GM21390 (cell line): ENCODE data around the gene HSPB8.
"Not testable (repeated sequence)": the region's sequence is repeated elsewhere in the genome, so short reads cannot be mapped to it uniquely, and the experiment has no call there.

ENCODE experiments used
- ATAC-seq: cut with Tn5 transposase; IDR thresholded peaks from one replicate; pipeline ENCODE4 v1.9.1; 2021; ENCODE audit not compliant: unreplicated experiment

Gene HSPB8

DNA sequence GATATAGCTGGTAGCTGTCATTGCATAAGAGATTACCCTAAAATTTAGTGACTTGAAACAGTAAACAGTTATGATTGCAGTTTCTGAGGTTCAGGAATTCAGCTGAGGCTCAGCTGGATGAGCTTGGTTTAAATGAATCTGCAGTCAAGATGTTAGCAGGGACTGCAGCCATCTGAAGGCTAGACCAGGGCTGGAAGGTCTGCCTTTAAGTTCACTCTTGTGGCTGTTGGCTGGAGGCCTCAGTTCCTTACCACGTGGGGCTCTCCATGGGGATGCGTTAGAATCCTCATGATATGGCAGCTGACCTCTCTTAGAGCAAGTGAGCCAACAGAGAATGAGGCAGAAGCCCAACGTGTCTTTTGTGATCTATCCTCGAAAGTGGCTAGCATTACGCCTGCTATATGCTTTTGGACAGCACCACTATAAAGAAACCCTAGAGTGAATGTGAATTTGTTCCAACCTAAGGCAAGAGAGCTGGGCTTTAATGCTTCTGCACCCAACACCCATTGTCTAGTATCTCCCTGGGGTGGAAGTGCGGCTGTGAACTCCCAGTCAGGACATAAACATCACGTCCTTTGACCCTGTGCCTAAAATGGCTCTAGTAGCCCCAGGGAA, 26.0 kb downstream of the HSPB8 start:
- ATAC-seq: no peak

DNA sequence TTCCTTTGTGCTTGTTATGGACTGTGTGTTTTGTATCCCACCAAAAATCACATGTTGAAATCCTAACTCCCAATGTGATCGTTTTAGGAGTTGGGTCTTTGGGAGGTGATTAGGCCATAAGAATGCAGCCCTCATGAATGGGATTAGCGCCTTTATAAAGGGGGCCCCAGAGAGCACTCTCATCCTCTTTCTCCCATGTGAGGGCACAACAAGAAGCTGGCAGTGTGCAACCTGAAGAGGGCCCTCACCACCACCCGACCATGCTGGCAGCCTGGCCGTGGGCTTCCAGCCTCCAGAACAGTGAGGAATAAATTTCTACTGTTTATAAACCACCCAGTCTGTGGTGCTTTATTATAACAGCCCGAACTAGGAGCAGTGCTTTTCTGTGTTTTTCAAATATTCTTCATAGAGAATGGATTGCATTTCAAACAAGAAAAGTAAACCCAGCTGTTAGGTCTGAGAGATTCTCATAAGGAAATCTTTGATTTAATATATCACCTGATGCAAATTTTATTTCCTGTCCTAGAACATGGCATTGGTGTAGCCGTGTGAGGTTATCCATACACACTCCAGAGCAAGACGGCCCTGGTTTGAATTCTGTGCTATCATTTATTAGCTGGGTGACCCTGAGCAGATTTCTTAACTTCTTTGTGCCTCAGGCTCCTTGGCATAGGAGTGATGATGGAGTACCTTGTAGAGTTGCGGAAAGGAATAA, 27.8 kb downstream of the HSPB8 start:
- ATAC-seq: no peak

GRCh38 chr12:119207063-119207560, 28.4 kb downstream of the HSPB8 start:
- ATAC-seq: no peak

DNA sequence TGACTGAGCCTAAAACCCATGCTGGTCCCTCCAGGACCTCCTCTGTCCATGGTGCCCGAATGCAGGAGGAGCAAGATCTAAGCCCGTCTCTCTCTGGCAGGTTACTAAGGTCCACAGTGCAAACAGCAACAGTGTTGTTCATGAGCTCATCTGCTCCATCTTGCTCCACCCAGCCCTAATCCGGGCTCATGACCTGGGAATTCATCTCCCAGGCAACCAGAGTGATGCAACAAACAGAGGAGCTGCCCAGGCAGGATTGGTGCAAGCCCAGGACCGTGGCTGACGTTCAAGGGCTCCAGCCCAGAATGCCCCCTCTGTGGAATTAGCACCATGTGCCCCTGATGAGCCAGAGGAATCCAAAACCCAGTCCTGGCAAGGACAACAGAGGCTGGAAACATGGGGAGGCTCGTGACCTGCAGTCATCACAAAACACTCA, 29.9 kb downstream of the HSPB8 start:
- no peak for ATAC-seq

DNA sequence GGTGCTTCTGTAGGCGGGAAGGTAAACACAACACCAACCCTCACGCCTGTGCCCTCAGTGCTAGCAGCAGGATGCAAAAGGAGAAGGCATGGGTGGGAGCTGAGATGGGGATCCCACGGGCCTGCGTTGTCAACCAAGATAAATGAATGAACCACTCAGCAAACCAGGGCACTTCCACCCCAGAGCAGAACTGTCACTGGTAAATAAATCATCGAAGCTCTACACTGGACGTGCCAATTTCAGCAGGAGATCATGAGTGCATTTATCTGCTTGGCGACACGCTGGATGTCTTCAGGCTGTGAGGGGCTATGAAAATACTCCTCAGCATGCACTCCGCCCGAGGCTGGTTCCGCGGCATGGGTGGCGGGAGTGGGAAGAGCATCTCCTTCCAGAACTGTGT, 33.2 kb downstream of the HSPB8 start:
- ATAC-seq: no peak

GRCh38 chr12:119216084-119216483, 37.4 kb downstream of the HSPB8 start:
- ATAC-seq: no peak

GRCh38 chr12:119218875-119219274, 40.1 kb downstream of the HSPB8 start:
- ATAC-seq: not testable (repeated sequence)

DNA sequence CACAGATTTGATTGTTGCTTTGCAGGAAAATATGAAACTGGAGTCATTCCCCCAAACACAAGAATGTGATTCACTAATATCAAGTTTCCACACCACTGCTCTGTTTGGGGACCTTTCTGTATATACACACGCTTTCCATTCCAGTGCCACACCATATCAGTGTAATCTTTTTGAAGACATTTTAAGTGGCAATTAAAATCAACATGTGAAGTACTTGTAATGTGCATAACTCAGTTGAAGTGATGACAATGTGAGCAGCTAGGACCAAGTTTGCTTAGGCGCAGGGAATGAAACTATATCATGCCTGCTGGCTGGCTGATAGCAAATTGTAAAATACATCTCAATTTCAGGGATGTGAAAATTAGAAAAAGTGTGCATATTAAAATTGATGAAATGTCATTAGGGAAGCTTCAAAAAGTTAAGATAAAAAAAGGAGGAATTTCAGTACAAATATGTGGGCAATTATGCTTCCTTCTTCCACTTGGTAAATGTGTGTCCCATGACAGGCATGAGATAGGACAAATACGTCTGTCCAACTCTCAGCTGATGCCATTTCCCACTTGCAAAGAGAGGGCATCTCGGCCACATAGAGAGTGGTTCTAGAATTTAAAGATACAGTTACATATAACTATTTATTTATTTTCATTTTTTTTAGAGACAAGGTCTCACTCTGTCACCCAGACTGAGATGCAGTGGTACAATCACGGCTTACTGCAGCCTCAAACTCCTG, 43.7 kb downstream of the HSPB8 start:
- ATAC-seq: no peak

DNA sequence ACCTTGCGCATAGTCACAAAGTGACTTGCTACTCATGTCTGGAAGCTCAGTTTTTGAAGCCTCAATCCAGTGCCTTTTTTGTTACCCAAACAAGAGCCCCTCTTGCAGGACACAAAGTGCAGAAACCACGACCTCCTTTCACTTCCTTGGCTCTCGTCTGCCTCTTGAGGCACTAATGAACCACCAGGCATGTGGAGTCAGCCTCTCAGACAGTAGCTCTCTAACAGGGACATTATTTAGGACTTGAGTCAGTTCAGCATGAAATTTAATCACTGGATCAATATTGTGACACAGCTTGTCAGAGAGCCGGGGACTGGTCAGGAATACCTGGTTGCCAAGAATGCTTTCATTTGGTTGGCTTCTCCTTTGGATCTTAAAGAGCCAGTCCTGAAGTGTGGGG, 46.7 kb downstream of the HSPB8 start:
- no peak for ATAC-seq

- no peak for ATAC-seq
Measured at GRCh38 chr12:119227292-119227691, 48.6 kb downstream of the HSPB8 start.

GRCh38 chr12:119229205-119229604, 50.5 kb downstream of the HSPB8 start:
- ATAC-seq: no peak

DNA sequence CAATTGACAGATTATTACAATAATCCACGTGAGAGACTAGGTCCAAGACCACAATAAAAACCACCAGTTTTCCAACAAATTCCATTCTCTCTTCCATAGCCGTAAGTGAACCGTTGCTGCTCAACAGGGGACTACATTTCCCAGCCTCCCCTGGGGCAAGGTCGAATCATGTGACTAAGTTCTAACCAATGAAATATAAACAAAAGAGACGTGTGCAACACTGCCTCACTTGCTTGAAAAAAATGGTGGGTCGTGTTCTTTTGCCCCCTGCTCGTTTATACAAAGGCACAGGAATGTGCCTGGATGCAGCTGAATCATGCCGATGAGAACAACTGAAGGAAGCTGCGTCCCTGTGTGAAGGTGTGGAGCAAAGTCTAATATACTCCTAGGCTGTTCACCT, 51.1 kb downstream of the HSPB8 start:
- ATAC-seq: no peak

GRCh38 chr12:119230807-119231206, 52.1 kb downstream of the HSPB8 start:
- ATAC-seq: no peak

- ATAC-seq: no peak
Measured at GRCh38 chr12:119231774-119232173, 53.0 kb downstream of the HSPB8 start.

- ATAC-seq: no peak
Measured at GRCh38 chr12:119235197-119235751, 56.5 kb downstream of the HSPB8 start.

DNA sequence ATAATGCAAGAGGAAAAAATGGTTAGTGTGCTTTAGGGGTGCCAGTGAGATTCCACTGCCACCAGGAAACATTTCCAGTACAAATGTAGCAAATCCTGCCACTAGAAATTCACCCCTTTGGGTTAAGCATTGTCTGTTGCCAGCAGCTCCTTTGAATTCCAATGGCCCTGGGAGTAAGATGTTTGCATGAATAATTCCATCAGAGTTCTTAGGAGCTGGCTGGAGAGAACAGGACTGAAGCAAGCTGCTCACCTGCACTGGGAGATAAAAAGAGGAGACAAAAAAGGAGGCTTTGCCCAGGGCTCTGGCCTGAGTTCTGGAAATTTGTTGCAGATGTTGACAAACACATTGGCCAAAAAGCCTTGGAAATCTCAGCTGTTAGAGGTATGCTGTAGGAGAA, 57.6 kb downstream of the HSPB8 start:
- no peak for ATAC-seq

DNA sequence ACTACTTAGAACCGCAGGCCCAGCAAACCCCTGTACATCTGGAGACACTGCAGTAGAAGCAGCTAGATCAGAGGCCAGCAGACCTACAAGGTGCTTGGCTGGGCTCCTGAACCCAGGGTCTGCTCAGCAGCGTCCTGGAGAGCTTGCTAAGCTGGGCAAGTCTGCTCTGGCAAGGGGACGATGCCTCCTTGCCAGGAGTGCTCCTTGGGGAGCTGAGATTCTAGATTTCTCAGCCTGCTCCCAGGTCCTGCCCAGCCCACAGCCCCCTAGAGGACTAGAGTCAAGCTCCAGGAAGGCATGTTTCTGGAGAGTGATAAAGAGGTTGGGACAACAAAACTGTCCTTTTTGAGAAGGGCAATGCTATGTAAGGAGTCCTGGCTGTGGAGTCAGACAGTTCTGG, 60.3 kb downstream of the HSPB8 start:
- ATAC-seq: no peak

- ATAC-seq: no peak
Measured at GRCh38 chr12:119241049-119241448, 62.3 kb downstream of the HSPB8 start.

GRCh38 chr12:119241580-119242169, 62.9 kb downstream of the HSPB8 start:
- ATAC-seq: no peak
